ENCODE results near the gene DCXR.

DCXR gene

DNA sequence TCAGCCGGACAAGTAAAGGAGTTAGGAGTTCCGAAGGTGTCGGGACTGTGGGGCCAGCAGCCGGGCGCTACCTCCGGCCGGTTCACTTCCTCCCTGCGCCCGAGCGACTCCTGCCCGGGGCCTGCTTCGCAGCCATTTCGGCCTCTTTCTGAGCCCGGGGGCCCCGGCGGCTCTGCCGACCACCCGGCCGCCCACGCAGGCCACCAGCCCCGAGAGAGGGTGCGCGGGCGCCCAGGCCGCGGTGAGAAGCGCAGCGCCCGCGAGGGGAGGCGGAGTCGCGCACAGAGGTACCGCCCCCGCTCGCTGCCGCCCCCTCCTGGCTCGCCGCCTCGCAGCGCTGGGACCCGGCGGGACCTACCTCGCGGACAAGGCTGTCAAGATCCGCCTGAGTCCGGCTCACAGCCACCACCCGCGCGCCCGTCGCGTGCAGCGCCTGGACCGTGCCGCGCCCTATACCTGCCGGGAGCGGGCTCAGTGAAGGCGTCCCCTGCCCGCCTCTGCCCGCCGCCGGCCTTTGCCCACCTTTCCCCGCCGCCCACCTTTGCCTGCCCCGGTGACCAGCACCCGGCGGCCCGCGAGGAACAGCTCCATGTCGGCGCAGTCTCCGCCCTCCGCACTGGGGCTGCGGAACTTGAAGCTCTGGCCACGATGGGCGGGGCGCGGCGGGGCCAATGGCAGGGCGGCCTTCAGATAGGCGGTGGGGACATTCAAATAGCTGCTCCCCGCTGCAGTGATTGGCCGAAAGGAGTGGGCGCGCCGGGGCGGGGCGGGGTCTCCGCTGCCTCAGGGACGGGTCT is at the start of gene DCXR:
Gene DCXR (minus strand): TSS at position 606 of the 797 bp plus-strand sequence. CDS start 15 bp downstream, at position 591.
- FAIRE-seq, result peak; percentile 86

DNA sequence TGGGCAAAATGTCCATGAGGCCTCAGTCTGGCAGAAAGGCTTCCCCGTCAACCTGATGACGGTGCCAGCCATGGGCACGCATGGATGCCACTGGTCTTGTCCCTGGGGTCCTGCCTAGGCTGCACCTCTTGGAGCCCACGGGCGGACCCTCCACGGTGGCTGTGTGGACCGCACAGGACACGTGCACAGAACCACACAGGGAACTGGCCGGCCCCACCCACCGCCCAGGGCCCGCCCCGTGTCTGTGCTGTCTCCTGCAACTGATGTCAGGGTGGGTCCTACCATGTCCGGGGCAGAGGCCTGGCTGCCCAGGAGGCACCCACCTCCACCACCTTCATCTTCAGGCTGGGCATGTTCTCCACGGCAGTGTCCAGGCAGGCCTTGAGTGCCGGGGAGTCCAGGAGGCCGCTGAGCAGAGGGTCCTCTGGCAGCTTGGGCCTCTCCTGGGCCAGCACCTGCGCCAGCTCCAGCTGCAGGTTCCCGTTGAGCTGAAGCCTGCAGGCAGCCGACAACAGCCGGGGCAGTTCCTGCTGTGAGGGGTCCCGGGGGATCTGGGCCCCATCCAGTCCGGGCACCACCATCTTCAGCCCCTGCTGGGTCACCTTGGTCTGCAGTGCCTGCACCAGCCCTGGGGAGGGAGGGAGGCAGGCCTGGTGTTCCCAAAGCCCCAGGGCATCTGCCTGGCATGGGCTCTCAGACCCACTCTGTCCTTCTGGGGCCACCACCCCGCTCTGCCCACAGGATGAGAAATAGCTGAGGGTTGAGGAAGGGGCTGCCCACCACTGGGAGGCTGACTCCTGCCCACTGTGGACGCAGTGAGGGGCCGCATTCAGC is 48.7 kb upstream of the DCXR start:
- FAIRE-seq, result no peak

DNA sequence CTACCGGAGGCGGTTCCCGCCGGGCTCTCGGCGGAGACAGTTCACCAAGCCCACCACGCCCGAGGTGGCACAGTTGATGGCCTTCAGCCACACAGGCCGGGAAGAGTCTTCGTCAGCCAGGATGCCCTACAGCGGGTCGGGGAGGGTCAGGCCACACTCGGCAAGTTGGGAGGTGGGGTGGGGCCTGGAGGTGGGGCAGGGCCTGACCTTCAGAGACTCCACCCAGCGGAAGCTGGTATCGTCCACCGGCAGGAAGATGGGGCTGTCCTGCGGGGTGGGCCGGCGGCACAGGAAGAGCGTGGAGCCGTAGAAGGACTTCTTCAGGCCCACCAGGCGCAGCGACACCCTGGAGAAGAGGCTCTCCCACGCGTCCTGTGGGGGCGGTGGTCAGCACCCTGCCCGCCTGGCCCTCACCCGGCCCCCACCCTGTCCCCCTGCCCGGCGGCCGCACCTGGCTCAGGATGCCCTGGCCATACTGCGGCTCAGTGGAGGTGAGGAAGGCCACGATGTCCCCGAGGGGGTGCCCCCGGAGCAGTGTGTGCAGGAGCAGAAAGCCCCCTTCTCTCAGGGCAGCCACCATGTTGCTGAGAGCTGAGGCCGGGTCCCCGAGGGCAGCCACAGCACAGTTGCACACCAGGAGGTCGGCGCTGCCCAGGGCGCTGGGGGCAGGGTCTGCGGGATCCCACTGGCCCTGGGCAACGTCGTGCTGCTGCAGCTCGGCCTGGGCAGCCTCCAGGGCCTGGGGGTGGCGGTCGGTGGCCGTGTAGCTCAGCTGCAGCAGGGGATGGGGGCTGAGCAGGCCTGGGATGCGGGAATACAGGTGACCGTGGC is 47.7 kb upstream of the DCXR start:
- FAIRE-seq, result no peak

DNA sequence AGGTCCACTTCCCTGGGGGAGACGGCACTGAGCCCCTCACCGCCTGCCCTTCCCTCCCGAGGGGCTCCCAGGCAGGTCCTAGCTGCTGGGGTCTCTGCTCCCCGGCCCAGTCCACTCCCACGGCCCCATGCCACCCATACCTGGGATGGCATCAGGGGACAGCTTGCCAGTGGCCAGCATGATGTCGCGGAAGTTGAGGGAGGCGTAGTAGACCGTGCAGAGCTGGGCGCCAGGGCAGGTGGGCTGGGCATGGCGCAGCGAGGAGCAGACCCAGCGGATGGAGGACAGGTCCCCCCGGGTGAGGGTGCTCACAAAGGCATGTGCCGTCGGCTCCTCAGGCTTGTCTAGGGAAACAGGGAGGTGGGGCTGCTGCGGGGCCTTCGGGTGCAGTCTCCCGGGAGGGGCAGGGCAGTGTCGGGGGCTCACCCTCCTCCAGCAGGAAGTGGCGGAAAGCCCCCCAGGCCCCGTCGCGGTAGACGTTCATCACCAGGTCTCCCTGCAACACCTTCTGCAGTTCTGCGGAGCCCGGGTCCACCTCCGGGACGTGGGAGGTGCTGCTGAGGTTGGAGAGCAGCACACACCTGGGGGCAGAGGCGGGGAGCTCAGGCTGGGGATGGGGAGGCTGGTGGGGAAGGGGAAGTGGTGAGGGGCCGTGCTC is 47.0 kb upstream of the DCXR start:
- no peak for FAIRE-seq

DNA sequence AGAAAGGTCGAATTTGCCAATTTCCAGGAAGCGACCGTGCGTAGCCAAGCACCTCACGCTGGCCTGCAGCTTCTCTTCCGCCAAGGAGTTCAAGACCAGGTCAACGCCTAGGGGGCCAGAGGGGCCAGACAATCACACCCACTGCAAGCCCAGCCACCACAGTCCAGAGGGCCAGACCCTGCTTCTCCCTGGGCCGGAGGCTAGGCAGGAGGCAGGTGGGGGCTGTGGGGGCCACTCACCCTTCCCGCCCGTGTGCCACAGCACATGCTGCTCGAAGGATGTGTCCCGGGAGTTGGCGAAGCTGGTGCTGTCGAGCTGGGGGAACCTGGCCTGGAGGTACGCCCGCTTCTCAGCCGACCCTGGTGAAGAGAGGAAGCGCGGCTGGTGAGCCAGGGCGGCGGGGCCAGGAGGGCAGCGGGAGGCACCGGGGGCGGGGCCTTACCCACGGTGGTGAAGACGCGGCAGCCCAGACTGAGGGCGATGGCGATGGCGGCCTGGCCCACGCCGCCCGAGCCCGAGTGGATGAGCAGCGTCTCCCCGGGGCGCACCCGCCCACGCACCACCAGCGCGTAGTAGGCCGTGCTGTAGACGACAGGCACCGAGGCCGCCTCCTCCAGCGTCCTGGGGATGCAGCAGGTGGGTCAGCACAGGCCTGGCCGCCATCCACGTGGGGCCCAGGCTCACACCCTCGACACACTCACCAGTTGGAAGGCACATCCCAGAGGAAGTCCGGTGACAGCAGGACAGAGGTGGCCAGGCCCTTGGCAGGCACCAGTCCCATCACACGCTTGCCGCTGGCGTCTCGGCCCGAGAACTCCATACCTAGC is 46.2 kb upstream of the DCXR start:
- no peak for FAIRE-seq

DNA sequence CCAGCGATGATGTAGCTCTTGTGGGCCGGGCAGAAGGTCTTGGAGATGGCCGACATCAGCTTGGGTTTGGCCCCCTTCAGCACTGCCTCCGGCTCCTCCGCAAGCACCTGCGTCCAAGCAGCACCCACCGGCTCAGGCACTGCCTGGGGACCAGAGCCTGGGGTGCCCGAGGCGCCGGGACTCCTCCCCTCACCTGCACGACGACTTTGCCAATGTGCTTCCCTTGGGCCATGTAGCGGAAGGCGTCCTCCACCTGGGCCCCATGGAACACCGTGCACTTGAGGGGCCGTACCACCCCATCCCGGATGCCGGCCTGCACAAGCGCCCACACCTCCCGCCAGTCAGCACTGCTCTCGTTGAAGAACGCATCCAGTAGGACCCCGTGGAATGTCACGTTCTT is 45.5 kb upstream of the DCXR start:
- no peak for FAIRE-seq

DNA sequence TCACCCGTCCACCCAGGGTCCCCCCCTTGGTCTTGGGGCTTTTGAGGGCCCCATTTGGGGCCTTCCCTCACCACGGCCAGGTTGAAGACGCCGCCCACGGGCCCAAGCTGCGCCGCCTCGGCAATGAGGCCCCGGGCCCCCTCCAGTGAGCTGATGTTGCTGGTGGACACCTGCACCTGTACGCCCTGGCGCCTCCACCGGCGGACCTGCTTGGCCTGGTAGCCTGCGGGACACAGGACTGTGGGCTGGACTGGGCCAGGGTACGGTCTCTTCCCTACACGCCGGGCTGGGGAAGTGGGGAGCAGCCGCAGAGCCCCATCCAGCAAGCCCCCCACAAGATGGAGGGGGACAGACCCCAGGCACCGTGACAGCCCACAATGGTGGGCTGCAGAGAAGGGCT is 45.0 kb upstream of the DCXR start:
- no peak for FAIRE-seq

DNA sequence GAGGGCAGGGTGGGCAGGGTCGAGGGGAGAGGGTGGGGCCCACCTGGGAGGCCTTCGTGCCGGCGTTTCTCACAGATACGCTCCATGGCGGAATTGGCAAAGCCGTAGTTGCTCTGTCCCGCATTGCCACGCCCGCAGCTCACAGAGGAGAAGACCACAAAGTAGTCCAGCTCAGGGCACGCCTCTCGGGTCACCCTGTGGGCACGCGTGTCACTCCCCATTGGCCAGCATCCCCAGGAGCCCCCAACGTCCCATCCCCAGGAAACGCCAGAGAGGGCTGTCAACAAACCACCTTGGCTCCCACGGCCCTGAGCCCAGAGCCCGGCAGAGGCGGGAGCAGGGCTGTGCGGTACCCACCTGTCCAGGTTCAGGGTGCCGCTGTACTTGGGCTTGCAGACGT is 44.5 kb upstream of the DCXR start:
- no peak for FAIRE-seq

DNA sequence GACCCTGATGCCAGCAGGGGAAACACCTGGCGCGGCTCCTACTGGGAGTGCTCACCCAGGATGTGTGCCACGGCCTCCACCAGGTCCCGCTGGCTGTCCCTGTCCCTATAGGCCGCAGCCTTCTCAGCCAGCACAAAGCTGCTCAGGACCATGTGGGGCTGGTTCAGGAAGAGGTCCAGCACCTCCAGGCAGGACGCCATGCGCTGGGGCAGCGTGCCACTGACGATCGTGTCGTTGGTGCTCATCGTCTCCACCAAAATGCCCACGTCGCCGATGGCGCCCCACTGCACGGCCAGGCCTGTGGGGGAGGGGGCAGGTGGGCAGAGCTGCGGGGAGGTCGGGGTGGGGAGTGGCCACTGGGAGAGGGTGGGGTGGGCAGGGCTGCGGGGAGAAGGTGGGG is 44.0 kb upstream of the DCXR start:
- no peak for FAIRE-seq

DNA sequence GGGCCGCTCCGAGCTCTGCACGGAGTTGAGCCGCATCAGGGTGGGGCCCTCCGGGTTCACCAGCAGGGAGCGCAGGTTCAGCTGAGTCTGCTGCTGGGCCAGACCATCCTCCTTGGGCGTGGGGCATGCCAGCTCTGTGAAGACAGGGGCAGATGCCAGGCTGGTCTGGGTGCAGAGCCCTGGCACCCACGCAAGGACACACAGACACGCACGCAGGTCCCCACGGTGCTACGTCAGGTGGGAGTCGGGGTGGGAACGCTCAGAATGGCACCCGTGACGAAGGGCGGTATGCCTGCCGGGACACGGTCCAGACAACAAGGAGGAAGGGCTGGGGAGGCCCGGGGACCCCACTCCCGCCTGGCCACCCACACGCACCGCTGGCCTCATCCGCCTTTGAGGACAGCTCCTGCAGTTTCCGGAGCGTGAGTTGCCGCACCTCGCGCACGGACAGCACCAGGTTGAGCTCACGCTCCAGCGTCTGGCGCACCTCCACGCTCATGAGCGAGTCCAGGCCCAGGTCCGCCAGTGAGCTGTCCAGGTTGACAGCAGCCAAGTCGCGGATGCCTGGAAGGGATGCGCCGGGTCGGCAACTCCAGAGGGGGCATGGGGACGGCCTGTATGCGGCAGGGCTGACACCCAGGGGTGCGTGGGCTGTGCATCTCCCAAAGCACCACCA is 43.4 kb upstream of the DCXR start:
- no peak for FAIRE-seq

DNA sequence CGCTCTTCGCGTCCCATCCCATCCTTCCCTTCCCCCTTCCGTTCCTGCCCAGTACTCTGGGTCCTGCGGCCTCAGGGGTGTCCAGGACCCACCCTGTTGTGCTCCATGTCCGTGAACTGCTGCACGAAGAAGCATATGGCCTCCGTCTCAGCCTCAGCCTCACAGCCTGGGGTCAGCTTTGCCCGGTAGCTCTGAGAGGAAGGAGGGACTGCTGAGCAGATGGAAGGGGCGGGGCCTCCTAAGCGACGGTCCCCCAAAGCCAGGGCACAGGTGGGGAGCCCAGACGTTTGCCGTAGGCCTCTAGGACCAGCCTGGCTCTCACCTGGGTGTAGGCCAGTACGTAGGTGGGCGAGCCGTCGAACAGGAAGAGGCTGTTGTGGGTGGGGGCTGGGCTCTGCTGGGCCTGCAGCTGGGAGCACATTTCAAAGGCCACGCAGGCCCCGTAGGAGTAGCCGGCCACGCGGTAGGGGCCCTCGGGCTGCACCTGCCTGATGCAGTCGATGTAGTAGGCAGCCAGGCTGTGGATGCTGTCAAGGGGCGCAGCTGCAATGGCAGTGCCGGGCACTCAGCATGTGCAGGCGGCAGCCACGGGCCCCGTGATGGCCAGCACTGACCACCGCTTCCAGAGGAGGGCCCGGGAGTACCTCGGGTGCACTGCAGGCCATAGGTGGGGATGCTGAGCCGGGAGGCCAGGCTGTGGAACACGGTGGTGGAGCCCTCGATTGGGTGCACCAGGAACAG is 42.7 kb upstream of the DCXR start:
- FAIRE-seq, result no peak

DNA sequence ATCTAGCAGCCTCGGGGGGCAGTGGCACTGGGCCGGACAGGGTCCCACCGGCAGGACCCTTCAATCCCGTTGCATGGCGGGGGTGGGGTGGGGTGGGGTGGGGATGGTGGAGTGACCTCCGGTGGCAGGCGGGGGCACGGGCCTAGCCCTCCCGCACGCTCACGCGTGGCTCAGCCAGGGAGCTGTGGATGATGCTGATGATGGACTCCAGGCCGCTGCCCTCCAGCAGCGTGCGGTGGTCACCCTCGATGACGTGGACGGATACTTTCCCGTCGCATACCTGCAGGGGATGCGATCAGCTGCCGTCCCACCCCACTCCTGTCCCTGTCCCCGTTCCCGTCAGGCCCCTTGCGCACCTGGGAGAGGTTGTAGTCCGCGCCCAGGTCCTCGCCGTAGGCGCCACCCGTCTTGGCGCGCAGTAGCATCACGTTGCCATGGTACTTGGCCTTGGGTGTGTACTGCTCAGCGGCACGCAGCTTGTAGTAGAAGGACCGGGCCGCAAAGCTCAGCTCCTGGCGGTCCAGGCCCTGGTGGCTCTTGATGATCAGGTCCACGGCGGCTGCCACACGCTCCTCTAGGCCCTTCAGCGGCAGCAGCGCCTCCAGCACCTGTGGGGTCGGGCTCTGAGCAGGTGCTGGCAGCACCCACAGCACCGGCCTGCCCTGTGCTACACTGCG is 41.6 kb upstream of the DCXR start:
- FAIRE-seq, result no peak

DNA sequence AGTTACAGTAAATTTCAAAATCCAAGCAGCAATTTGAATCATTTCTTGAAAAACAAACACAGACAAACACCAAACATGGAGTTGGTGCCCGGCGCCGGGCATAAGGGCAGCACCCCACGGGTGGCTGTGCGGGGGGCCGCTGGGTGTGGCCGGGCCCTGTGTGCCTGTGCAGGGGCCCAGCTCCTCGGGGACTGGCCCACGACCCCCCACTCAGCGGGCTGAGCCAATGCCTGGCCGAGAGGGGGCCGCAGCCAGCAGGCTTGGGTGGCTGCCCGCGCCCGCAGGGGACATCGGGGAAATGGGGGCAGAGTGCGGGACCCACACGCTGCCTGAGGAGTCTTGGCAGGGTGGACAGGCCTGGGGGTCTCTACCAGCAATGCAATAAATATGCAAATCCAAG is 40.9 kb upstream of the DCXR start:
- FAIRE-seq, result no peak

DNA sequence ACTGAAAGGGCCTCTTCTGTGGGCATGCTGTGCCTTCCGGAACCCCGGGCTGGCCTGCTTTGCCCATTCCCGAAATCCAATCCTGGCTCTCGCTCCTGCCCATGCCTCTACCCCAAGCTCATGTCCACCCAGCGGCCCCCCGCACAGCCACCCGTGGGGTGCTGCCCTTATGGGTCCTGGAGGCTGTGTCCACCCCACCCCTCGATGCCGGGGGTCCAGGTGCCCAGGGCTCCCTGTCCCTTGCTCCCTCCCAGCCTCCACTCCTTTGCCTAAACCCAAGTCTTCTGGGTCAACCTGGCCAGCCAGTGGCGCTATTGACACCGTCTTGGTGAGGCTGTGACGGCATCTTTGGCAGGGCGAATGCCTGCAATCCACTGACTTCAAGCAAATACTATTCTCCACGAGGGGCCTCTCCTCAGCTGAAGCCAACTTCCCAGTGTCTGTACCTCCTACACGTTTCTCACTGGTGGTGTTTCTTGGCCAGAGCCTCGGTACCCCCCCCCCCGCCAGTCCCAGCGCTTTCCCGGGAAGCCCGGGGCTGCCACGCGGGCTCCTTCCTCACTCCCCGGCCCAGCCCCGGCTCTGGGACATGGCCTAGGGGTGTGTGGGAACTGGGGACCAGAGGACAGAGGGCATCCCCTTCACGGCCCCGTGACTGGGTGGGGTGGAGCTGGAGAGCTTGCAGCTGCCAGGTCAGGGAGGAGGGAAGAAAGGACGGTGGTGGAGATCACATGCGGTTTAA is 40.3 kb upstream of the DCXR start:
- FAIRE-seq, result no peak

DNA sequence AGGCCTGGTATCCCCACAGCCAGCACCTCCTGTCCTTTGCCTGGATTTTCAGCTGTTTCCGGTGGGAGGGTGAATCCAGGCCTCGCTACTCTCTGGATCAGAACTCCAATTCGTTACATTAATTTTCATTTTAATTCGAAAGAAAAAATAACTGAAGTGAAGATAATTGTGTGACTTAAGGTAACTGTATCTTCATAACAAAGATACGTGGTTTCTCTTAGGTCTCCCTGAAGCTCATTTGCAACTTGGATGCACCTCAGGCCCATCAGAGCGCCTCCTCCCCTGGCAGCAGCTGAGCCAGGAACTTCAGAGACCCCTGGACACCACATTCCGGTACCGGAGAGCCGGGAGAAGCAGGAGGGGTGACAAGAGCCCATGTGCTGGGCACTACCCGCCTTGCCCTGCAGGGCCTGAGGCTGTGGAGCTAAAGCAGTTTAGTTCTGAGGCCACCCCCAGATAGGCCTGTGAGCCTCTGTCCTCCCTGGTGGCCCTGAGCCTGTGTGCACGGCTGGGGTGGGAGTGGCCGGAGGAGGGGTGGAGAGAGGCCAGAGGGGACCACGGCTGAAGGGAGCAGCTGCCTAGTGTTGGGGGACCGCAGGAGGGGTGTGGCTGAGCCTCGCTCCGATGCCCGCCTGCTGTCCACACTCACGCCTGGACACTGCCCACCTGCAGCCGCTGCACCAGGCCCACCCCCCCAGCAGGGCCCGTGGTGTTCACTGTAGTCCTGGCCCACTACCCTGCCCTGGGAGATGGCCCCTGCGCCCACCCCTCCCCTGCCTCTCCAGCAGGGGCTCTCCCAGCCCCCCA is 39.5 kb upstream of the DCXR start:
- no peak for FAIRE-seq

DNA sequence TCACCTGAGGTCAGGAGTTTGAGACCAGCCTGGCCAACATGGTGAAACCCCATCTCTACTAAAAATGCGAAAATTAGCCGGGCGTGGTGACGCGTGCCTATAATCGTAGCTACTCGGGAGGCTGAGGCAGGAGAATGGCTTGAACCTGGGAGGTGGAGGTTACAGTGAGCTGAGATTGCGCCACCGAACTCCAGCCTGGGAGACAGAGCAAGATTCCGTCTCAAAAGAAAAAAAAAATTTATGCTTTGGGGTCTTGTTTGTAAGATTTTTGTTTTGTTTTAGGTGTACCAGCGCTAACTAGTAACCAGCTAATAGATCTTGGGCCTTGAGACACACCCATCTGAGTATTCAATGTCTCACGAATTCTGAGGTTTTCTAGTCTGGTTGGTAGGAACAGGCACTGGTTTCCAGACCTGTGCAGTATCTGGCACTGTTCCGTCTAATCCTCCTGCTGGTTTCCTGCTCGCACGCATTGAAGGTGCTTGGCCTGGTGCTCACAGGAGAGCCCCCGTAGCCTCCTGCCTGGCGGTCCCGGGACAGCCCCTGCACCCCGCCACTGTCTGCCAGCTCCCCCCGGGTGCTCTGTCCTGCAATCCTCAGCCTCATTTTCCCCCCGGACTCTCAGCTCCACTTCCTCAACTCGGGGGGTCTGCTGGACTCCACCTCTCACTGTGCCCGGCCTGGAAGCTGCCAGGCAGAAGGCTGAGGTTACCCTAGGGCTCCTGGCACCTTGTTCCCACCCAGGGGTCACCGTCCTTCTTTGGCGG is 38.7 kb upstream of the DCXR start:
- FAIRE-seq, result no peak

DNA sequence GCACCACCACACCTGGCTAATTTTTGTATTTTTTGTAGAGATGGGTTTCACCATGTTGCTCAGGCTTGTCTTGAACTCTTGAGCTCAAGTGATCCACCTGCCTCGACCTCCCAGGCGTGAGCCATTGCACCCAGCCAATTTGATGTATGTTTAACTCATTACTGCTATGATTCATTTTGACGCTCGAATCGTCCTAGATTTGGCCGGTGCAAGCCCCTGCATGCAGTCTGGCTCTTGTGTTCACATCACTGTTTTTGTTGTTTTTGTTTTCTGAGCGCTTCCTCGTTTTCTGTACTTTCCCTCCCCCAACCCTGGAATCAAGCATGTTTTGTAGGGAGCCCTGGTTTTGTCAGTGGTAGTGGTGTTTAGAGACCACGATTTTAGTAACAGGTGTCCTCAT is 35.9 kb upstream of the DCXR start:
- FAIRE-seq, result no peak

Measured in endometrium (tissue), 2 donors.